HG02943 (cell line): ENCODE measurements around the gene MRPL50.
A peak's percentile ranks its signal among the peaks of the same experiment; 100 is the strongest.

Source experiments
- ATAC-seq: cut with Tn5 transposase; IDR thresholded peaks from one replicate; pipeline ENCODE4 v1.9.1; 2021; ENCODE audit warnings: mild to moderate bottlenecking, low read depth, moderate library complexity; ENCODE audit not compliant: unreplicated experiment

The MRPL50 gene

DNA sequence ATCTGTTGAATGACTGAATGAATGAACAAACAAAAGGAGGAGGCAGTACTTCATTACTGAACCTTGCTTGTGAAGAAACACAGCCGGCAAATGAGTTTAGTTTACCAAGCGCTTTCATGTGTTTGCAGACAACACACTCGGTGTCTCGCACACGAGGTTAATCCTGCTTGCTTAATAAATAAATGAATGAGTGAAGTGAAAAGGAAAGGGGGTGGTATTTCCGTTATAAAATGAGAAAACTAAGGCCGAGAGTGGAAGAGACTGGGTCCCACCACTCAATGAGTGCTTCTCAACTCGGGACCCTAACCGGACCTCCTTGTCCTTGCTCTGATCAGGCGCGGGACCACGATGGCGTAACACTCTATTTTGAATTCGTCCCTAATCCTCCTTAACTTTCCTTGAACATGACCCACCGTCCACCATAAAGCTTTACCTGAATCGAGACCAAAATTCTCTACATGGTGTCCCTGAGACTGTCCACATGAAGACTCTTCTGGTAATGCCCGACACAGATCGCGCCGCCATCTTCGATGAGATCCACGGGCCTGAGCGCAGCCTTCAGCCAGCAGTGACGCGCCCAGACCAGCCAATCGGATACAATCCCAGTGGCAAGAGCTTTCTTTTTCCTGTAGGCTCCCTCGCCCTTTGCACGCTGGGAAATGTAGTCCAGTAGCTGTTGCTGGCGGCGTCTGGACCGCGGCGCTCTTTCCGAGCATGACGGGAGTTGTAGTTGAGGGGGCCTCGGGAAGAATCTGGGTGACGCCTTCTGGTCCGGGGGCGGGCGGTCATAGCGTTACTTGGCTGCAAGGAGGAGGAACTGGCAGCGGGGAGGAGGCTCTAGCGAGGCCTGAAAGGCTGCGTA, at the start of gene MRPL50, which contains the start of gene ZNF189:
MRPL50 (minus strand) TSS at position 551 of the 862 bp plus-strand sequence; CDS start at position 525, 26 bp downstream.
ZNF189 (plus strand) TSS at position 784 of the 862 bp plus-strand sequence. CDS start 306 bp downstream, outside the sequence.
- peak; percentile 99 for ATAC-seq

DNA sequence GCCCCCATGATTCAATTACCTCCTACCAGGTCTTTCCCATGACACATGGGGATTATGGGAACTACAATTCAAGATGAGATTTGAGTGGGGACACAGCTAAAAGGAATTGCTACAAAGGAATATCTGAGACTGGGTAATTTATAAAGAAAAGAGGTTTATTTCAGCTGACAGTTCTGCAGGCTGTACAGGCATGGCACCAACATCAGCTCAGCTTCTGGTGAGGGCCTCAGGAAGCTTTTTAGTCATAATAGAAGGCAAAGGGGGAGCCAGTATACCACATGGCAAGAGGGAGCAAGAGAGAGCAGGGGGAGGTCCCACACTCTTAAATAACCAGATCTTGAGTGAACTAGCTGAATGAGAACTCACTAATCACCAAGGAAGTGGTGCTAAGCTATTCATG, 48.3 kb upstream of the MRPL50 start:
- no peak for ATAC-seq

DNA sequence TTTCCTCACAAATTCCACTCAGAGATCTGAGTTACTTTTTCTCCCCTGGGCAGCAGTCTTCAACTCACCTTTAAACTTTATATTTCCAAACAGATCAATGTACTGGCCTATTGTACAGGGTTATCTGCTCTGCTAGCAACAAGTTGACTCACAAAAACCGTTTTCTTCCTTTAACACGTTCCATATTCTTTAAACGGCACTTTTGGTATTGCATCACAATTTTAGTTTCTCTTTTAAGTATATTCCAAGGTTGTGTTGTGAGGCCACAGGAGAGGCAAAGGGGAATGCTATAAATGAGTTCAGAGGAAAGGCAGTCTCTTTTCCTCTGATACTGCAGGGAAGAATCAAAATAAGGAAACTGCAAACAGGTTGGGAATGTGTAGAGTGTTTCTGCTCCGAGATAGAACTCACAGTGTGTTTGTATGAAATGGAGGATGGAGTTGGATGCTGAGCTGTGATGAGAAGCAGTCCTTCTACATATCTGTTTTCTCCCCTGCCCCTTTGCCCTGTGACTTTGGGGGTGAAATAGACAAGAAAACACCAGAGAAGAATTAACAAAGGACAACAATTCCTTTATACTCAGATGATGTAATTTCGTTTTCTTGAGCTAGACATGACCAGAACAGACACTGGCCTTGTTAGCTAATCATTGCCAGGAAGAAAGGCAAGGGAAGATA, 47.1 kb upstream of the MRPL50 start:
- ATAC-seq: no peak

DNA sequence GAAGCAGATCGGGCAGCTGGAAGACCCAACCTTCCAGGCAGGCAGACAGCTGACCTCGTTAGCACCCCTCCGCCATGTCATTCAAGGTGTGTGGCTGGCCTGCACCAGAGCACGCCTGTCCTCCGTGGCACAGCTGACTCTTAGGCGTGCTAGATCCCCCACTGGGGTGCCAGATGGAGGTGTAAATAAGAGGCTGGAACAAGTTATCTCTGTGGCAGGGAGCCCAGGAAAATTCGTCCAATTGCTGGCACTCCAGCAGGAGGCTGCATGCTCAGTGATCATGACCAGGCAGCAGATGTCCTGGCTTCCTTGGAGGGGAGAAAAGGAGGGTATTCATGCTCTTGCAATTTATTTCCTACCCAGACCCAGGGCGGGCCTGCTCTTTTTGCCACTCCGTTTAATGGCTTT, 45.0 kb upstream of the MRPL50 start:
- no peak for ATAC-seq

DNA sequence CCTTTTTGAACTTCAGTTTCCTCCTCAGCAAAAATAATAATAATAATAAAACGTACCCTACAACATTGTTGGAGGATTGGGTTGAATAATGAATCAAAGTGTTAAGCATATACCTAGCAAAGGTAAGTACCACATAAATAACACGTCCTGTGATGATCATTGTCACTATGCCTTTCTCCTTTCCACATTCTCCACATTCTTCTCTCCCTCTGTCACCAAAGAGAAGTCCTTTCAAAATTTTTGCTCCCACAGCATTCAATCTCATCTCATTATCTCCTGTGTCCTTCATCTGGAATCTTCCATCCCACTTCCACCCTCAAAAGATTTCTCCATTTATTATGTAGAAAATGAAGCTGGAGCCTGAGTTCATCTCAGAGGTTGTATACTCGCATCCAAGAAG, 44.3 kb upstream of the MRPL50 start:
- no peak for ATAC-seq

DNA sequence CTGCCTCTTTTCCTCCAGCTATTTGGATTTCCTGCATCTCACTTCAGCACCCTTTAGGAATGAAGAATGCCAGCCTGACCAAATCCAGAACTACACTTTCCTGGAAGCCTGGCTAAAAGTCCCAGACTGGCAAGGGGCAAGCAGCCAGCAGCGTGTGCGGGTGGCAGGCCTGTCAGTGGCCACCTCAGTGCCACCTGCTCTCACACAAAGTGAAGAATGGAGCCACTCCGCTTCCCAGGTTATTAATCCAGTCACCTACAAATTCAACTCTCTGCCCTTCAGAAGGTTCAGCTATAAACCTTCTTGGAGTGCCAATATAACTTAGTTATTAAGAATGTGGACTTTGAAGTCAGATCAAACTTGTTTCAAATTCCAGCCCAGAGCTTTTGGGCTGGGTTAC, 43.9 kb upstream of the MRPL50 start:
- ATAC-seq: no peak

DNA sequence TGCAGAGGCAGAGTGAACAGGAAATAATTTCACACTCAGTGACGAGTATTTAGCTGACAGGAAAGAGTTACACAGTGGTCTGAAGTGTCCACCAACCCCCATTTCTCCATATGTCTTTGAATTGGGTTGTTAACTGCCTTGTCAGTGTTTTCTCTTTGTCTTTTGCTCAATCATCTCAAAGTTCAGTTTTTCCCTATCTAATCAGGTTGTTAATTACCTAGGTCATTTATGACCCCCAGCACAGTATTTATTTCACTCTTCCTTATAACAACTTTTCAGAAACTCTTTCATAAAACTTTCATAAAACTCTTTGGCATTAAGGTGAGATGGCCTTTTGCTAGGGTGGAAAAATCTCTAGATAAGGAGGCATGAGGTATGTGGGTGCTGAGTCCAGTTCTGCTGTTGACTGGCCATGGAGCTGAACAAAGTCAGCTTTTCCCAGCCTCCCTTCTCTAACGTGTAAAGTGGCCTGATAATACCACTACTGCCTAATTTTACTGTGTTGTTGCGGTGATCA, 42.4 kb upstream of the MRPL50 start:
- no peak for ATAC-seq

DNA sequence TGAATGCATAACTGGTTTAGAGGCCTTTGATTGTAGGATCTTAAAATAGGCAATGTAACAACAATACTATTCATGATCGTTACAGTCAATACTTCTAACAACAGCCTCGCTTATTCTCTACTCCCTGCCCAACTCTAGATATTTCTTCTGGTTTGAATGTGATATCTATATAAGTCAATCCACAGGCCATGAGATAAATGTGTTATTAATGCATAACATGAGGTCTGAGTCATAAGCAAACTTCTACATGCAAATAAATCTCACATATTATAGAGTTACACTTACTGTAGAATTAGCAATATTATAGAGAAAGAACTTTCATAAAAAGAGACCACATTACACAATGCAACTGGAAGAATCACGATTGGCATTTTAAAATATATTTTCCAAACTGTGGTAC, 40.1 kb upstream of the MRPL50 start:
- ATAC-seq: no peak

DNA sequence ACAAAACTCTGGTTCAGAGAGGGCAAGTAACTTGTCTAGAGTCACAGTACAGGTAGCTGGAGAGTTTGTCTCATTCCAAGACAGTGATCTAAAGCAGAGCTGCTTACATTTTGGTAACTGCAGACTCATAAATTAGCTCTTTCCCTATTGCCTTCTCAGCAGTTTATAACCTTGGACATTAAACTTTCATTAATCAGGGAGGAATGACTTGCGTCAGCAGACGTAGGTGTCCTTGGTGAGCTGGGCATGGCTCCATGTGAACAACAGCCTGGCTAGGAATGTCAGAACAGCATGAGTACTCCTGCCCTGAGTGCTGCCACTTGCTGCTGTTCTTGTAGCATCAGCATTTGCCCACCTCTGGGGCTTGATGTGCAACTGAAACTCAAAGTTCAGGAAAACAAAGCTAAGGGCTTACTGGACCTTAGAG, 39.4 kb upstream of the MRPL50 start:
- ATAC-seq: no peak

DNA sequence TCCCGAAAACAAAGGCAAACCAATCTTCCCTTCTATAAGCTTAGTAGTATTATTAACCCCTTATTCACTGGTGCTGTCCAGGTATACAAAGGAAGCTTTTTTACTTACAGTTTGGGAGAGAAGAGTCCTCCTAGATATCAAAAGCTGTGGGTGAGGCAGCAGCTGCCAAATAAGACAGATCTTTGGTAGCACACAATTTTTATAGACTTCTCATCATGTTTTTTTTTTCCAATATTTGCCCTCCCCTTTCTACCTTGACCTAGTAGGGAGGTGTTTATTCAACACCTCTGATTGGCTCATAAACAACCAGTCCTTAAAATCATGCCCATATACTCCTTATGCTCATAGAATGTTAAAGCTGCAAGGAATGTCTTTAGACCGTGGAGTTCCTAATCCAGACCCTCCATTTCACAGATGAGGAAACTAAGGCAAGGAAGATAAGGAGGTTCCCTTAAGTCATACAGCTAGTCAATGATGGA, 37.2 kb upstream of the MRPL50 start, which contains the start of gene ALDOB:
ALDOB (minus strand) TSS at position 174 of the 479 bp plus-strand sequence. CDS start 4,887 bp downstream, outside the sequence.
- no peak for ATAC-seq

DNA sequence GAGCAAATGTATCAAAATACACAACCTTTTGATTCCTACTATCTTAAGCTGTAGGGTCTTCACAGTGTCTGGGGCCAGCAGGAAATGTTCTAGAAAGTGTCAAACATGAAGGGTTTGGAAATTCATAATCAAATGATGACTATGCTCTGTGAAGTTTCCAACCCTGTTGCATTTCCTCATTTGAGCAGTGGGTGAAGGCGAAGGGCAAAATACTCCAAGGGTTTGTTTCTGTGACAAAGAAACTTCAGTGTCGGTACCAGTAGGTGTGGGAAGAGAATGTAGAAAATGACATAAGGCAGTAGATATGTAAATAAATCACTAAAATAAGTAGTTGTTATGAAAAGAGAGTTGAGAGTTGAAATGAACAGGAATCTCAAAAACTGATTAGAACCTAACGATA, 36.6 kb upstream of the MRPL50 start:
- no peak for ATAC-seq

DNA sequence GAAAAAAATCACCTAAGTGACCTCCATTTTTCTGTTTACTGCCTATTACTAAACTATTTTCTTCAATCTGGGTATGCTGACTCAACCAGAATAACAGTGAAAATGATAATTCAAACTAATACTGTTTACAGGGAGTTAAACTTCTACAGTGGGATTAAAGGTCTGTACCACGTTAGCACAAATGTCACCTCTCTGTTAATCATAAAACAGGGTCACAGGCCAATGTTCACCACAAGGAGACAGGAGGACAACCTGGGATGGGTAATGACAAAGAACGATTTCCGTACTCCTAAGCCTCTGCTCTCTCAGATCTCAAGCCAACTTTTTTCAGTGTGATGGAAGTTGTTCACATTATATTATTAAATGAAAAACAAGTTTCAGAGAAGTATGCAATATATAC, 34.8 kb upstream of the MRPL50 start:
- no peak for ATAC-seq

DNA sequence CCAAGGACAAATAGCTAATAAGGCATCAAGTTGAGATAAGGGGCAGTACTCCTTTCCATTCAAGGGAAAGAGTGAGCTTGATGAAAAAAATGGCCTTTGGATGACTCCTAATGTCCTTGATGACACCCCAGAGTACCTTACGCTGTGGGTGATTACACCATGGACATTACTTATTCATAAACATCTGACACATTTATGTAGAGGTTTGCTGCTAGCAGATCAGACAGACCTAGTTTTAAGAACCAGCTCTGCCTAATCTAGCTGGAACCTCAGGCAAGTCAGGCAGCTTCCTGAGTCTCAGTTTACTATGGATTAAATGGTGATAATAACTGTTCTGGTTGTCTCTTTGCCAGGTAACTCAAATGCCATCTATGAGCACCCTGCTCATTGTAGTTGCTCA, 34.3 kb upstream of the MRPL50 start:
- no peak for ATAC-seq

DNA sequence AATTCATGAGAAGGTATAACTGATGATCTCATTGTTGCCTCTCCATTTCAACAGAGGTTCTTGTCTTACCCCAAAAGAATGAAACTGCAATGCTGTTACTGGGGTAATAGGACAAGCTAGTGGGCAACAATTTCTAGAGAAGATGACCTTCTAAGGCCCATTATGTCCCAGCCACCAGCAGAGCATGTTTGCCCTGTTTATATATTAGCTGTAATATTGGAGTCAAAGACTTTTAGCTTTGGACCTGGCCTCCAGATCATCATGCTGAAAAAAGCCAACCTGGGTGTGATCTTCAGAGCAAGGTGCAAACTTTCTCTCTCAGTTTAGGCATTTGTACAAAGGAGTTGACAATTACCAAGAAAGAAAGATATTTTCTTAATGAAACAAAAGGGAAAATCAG, 33.8 kb upstream of the MRPL50 start:
- ATAC-seq: no peak

DNA sequence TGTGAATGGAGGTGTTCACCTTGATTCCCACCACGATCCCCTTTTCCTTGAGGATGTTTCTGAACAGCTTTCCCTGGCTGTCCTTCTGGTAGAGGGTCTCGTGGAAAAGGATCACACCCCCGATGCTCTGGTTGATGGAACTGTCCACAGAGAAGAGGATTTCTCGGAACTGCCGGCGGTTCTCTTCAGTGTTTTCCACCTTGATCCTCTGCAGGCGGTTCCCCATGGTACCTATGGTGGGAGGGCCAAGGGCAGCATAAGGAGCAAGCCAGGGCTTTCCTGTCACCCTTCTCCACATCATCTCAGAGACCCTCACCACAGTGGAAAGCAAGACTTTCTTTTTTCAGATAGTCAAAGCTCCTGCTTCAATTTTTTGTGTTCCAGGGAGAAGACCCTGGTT, 31.3 kb upstream of the MRPL50 start:
- ATAC-seq: no peak

DNA sequence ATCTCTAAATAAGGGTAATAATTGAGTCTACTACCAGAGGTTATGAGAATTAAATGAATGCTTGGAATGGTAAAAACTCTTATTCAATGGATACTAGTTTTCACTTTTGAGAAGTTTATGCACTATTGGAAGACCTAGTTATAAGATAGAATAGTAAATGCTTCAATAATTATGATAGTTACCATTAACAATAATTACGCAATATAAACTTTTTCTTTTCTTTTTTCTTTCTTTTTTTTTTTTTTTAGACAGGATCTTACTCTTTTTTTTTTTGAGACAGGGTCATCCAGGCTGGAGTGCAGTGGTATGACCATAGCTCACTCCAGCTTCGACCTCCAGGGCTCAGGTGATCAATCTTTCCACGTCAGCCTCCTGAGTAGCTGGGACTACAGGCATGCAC, 30.5 kb upstream of the MRPL50 start:
- ATAC-seq: no peak

DNA sequence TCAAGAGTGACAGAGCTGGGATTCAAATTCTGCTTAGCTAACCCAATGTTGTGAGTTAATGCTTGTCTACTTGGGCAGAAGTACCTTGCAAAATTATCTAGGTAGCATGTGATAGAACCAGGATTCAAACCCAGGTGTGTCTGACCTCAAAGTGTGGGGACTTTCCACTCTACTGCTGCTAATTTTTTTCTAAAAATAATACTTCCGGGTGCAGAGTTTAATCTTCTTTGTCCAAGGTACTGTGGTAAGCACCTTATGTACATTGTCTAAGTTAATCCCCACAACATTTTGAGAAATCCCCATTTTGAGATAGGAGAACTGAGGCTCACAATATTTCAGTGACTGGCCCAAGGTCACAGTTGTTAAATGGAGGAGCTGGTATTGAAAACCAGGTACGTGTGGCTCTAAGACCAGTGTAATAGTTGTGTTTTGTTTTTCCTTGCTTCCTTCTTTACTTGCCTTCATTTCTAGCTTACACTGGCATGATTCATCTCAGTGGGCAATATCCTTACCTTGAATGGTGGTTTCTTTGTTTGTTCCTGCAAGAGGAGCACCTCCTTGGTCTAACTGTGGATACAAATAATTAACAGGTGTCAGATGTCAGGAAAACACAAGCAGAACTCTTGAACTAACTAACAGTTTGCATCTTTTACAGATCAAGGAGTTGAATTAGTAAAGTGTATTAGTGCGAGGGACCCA, 29.7 kb upstream of the MRPL50 start:
- peak; percentile 66 for ATAC-seq

DNA sequence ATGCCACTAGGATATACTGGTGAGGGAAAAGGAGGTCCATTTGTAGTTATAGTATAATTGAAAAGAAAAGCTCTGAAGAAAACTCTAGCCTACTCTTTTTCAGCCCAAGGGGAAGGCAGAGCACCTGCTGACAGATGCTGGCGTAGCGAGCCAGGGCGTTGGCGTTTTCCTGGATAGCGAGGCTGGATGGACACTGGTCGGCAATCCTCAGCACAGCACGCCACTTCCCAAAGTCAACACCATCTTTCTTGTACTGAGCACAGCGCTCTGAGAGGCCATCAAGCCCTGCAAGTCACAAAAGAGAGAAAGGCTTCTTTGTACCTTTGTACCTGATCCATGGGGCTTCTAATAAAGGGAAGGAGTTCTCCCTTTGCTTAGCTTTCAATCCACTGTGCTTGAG, 28.9 kb upstream of the MRPL50 start:
- ATAC-seq: no peak

DNA sequence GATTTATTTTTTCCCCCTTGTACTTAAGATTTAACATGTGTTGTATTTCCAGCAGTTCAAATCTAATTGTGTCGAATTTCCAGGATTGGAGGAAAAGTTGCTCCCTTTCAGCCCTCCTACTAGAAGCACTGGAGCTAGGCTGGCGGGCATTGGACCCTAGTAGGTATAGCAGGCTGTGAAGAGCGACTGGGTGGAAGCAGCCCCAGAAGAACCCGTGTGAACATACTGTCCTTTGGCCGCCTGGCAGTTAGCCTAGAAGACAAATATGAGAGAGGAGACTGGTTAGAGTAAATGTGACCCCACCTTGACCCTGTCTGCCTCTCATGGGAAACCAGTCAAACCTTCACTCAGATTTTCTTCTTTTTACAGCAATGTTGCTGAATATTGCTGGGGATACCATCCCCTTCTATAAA, 23.2 kb upstream of the MRPL50 start:
- no peak for ATAC-seq

DNA sequence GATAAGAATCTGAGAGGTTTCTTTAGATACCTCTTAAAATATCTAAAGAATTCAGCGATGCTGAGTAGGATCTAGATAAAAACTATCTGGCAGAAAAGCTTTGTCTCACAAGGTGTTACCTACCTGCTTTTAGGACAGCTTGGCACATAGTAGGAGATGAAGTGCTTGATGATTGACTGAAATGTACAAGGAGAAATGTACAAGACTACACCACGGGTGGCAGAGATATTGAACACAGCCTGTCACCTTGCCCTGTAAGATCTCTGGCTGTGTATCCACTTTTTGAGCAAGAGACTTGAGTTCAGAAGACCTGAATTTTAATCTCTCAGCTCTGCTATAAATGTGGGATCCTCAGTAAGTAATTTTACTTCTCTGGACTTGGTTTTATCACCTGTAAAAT, 21.4 kb upstream of the MRPL50 start:
- no peak for ATAC-seq
